ENCODE measurements around the gene SCNN1G. TPM values are rescaled to one million over a fixed set of nuclear protein-coding genes. Genes with fewer than 3 reads are reported as not detected.

SCNN1G gene, protein sequence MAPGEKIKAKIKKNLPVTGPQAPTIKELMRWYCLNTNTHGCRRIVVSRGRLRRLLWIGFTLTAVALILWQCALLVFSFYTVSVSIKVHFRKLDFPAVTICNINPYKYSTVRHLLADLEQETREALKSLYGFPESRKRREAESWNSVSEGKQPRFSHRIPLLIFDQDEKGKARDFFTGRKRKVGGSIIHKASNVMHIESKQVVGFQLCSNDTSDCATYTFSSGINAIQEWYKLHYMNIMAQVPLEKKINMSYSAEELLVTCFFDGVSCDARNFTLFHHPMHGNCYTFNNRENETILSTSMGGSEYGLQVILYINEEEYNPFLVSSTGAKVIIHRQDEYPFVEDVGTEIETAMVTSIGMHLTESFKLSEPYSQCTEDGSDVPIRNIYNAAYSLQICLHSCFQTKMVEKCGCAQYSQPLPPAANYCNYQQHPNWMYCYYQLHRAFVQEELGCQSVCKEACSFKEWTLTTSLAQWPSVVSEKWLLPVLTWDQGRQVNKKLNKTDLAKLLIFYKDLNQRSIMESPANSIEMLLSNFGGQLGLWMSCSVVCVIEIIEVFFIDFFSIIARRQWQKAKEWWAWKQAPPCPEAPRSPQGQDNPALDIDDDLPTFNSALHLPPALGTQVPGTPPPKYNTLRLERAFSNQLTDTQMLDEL
- total RNA-seq: not detected

DNA sequence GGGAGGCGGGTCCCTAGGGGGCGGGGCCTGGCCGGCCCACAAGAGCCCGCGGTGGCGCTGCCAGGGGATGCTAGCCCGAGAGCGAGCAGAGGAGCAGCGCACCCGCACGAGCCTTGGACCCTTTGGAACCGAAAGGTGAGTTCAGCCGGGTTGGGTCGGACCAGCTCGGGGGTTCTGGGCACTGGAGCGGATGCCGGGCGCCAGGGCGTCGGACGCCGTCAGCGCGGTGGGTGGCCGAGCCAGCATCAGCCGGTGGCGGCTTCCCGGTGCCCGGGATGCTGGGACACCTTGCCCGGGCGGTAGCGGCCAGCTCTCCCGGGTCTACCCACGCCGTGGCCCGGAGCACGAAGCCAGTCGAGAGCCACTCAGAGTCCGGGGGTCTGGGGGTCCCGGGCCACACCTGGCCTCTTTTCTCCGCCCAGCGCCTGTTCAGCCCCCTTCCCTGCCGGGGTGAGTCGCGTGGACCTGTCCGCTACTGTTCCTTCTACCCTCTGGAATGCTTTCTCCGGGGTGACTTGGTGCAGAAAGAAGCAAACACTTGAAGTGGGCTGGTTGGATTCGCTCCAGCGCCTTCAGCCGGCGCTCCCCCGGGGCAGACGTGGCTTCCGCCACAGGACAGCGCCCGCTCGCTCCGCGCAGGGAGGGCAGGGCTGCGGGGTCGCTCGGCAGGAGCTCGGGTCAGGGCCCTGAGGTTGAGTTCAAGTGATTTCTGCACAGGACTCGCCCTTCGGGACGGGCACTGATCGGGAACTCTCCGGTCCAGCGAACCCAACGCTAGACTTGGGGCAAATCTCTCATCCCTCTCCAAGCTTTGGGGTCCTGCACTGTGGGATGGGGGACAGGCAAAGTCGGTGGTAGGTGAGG is at the start of gene SCNN1G:
Gene SCNN1G (plus strand): TSS at position 67 of the 864 bp plus-strand sequence. CDS start 3,527 bp downstream, outside the sequence.
- H3K9me3 ChIP-seq (ENCODE audit: control insufficient read depth in 3 of 3, low read length in 3 of 3): no peaks in the 10 kb centered on the region
- peak within 1 kb of the TSS in 2 of 3 donors; percentile 56 to 58 for H3K4me3 ChIP-seq (ENCODE audit: low read length in 3 of 3)
- no peaks in the 10 kb centered on the region for H3K36me3 ChIP-seq (ENCODE audit: control insufficient read depth in 3 of 3, insufficient read depth in 3 of 3, low read length in 3 of 3)
- peak within 1 kb of the TSS in 1 of 3 donors; percentile 64 for H3K9ac ChIP-seq (ENCODE audit: low read depth in 1 of 3, low read length in 3 of 3)
- no peak within 1 kb of the TSS for H3K27ac ChIP-seq (ENCODE audit: low read depth, low read length)
- peaks cover 7 to 22% (median 12%) of the 10 kb centered on the region in 3 donors for H3K4me1 ChIP-seq (ENCODE audit: control insufficient read depth in 3 of 3, insufficient read depth in 3 of 3, low read length in 3 of 3)
- H3K27me3 ChIP-seq (ENCODE audit: control insufficient read depth in 3 of 3, insufficient read depth in 3 of 3, low read length in 3 of 3): peaks cover 31 to 45% (median 43%) of the 10 kb centered on the region in 3 donors

DNA sequence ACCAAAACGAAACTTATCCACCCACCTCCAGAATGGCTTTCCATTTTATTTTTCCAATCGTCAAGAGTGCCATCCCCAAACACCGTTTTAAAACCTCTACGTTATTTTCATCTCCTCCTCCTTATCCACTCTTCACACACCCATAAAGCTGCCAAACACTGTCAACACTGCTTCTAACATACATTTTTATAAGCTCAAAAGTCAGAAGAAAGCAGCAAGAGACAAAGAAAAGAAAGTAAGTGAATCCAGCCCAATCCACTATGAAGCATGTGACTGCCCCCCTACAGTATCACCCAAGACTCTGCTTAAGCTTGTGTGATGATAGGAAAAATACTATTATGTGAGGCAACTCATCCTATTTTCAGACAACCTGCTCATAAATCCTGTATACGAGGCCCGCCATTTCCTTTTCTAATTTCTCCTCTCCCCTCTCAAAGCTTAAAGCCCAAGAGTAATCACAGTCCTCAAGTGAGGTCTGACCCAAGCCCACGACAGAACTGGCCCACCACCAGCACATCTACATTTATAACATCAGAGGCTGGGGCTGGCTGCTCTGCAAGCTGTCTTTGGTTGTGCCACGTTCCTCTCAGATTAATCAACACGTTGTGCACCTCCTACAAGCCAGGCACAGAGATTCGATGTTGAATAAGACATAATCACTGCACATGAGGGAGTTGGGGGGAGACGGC is 49.6 kb upstream of the SCNN1G start:
- Histone ChIP-seq H3K36me3 (ENCODE audit: control insufficient read depth in 3 of 3, insufficient read depth in 3 of 3, low read length in 3 of 3) (no peaks in the 10 kb centered on the region), H3K27ac (ENCODE audit: low read depth, low read length) (peak overlapping the region; percentile 37), H3K4me1 (ENCODE audit: control insufficient read depth in 3 of 3, insufficient read depth in 3 of 3, low read length in 3 of 3) (peaks cover 15 to 27% (median 21%) of the 10 kb centered on the region in 3 donors), H3K9ac (ENCODE audit: low read depth in 1 of 3, low read length in 3 of 3) (peak overlapping the region; percentile 10 to 60 (median 52)), H3K27me3 (ENCODE audit: control insufficient read depth in 3 of 3, insufficient read depth in 3 of 3, low read length in 3 of 3) (no peaks in the 10 kb centered on the region), H3K9me3 (ENCODE audit: control insufficient read depth in 3 of 3, low read length in 3 of 3) (no peaks in the 10 kb centered on the region), H3K4me3 (ENCODE audit: low read length in 3 of 3) (peak overlapping the region; percentile 19 to 52 (median 30))

DNA sequence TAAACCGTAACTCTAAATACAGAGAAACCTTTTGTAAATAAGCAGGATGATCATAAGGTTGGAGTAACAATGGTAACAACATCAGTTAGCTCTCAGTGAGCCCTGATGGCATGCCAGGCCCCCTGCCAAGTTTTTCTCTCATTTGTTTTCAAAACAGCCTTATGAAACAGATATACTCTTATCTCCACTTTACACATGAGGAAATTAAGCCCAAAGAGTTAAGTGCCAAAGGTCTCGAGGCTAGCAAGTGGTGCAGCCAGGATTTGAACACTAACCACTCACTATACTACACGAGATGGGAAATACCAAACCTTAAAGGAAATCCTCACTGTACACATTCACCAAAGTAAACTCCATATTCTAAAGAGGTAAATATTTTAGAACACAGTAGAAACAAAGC is 48.3 kb upstream of the SCNN1G start:
- Histone ChIP-seq H3K4me3 (ENCODE audit: low read length in 3 of 3) (no peak overlapping the region), H3K4me1 (ENCODE audit: control insufficient read depth in 3 of 3, insufficient read depth in 3 of 3, low read length in 3 of 3) (peaks cover 15 to 27% (median 21%) of the 10 kb centered on the region in 3 donors), H3K27ac (ENCODE audit: low read depth, low read length) (no peak overlapping the region), H3K36me3 (ENCODE audit: control insufficient read depth in 3 of 3, insufficient read depth in 3 of 3, low read length in 3 of 3) (no peaks in the 10 kb centered on the region), H3K9me3 (ENCODE audit: control insufficient read depth in 3 of 3, low read length in 3 of 3) (peaks cover 0 to 3% (median 0%) of the 10 kb centered on the region in 3 donors), H3K9ac (ENCODE audit: low read depth in 1 of 3, low read length in 3 of 3) (no peak overlapping the region), H3K27me3 (ENCODE audit: control insufficient read depth in 3 of 3, insufficient read depth in 3 of 3, low read length in 3 of 3) (no peaks in the 10 kb centered on the region)

DNA sequence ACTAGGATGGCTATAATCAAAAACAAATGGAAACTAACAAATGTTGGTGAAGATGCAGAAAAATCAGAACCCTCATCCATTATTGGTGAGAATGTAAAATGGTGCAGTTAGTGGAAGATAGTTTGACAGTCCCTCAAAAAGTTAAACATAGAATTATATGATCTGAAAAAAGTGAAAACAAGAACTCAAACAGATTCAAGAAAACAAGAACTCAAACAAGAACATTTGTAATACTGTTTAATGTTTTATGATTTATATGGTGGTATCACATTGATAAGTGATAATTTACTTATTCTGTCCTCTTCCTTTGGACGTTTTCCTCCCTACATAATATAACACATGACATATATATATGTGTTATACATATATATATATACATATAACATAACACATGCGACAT is 45.3 kb upstream of the SCNN1G start:
- Histone ChIP-seq H3K27ac (ENCODE audit: low read depth, low read length) (no peak overlapping the region), H3K9ac (ENCODE audit: low read depth in 1 of 3, low read length in 3 of 3) (no peak overlapping the region), H3K4me3 (ENCODE audit: low read length in 3 of 3) (no peak overlapping the region), H3K9me3 (ENCODE audit: control insufficient read depth in 3 of 3, low read length in 3 of 3) (peaks cover 0 to 3% (median 0%) of the 10 kb centered on the region in 3 donors), H3K27me3 (ENCODE audit: control insufficient read depth in 3 of 3, insufficient read depth in 3 of 3, low read length in 3 of 3) (no peaks in the 10 kb centered on the region), H3K4me1 (ENCODE audit: control insufficient read depth in 3 of 3, insufficient read depth in 3 of 3, low read length in 3 of 3) (peaks cover 12 to 14% (median 14%) of the 10 kb centered on the region in 3 donors), H3K36me3 (ENCODE audit: control insufficient read depth in 3 of 3, insufficient read depth in 3 of 3, low read length in 3 of 3) (no peaks in the 10 kb centered on the region)

DNA sequence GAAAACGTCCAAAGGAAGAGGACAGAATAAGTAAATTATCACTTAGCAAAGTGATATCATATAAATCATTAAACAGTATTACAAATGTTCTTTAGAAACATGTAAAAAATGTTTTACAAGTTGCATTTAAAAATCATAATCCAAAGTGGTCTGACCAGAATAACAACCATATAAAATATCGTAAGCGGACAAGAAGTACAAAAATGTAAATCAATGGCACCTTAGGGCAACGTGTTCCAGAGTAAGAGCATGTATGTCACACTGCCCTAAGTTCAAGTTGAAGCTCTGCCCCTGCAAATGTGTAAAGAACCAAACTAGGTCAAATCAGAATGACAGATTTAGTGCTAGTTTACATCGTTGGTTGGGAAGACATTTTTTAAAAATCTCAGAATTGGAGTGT is 44.7 kb upstream of the SCNN1G start:
- Histone ChIP-seq H3K27me3 (ENCODE audit: control insufficient read depth in 3 of 3, insufficient read depth in 3 of 3, low read length in 3 of 3) (no peaks in the 10 kb centered on the region), H3K9ac (ENCODE audit: low read depth in 1 of 3, low read length in 3 of 3) (no peak overlapping the region), H3K4me1 (ENCODE audit: control insufficient read depth in 3 of 3, insufficient read depth in 3 of 3, low read length in 3 of 3) (peaks cover 12 to 17% (median 16%) of the 10 kb centered on the region in 3 donors), H3K9me3 (ENCODE audit: control insufficient read depth in 3 of 3, low read length in 3 of 3) (peaks cover 0 to 3% (median 0%) of the 10 kb centered on the region in 3 donors), H3K27ac (ENCODE audit: low read depth, low read length) (no peak overlapping the region), H3K36me3 (ENCODE audit: control insufficient read depth in 3 of 3, insufficient read depth in 3 of 3, low read length in 3 of 3) (no peaks in the 10 kb centered on the region), H3K4me3 (ENCODE audit: low read length in 3 of 3) (no peak overlapping the region)

DNA sequence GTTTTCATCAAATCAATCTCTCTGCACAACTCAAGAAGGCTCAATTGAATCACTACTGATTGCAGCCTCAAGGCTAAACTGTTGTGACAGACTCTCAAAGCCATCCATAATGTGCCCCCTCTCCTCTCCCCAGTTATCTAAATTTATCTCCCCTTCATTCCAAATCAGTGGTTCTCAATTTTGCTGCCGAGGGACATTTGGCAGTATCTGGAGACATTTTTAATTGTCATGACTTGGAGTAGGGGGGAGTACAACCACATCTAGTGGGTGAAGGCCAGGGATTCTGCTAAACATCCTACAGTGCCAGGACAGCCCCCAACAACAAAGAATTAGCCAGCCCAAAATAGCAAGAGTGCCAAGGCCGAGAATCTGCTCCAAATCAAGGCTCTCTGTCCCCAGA is 42.4 kb upstream of the SCNN1G start:
- Histone ChIP-seq H3K4me3 (ENCODE audit: low read length in 3 of 3) (no peak overlapping the region), H3K9ac (ENCODE audit: low read depth in 1 of 3, low read length in 3 of 3) (no peak overlapping the region), H3K9me3 (ENCODE audit: control insufficient read depth in 3 of 3, low read length in 3 of 3) (peaks cover 0 to 3% (median 0%) of the 10 kb centered on the region in 3 donors), H3K36me3 (ENCODE audit: control insufficient read depth in 3 of 3, insufficient read depth in 3 of 3, low read length in 3 of 3) (no peaks in the 10 kb centered on the region), H3K27ac (ENCODE audit: low read depth, low read length) (no peak overlapping the region), H3K4me1 (ENCODE audit: control insufficient read depth in 3 of 3, insufficient read depth in 3 of 3, low read length in 3 of 3) (peaks cover 6 to 15% (median 12%) of the 10 kb centered on the region in 3 donors), H3K27me3 (ENCODE audit: control insufficient read depth in 3 of 3, insufficient read depth in 3 of 3, low read length in 3 of 3) (no peaks in the 10 kb centered on the region)

DNA sequence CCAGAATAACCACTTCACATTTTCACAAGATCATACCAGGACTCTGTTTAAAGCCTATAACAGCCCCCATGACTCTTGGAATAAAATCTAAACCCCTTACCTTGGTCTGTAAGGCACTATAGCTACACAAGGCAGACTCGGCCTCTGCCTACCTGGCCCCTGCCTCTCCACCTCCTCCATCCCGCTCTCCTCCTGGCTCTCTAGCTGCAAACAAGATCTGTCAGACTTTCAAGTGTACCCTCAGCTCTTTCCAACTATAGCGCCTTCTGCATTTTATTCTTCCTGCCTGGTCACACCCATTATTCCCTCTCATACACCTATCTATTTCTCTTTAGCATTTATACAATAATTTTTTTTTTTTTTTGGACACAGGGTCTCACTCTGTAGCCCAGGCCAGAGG is 41.5 kb upstream of the SCNN1G start:
- no peaks in the 10 kb centered on the region for H3K27me3 ChIP-seq (ENCODE audit: control insufficient read depth in 3 of 3, insufficient read depth in 3 of 3, low read length in 3 of 3)
- no peak overlapping the region for H3K27ac ChIP-seq (ENCODE audit: low read depth, low read length)
- H3K36me3 ChIP-seq (ENCODE audit: control insufficient read depth in 3 of 3, insufficient read depth in 3 of 3, low read length in 3 of 3): no peaks in the 10 kb centered on the region
- peaks cover 14 to 22% (median 22%) of the 10 kb centered on the region in 3 donors for H3K4me1 ChIP-seq (ENCODE audit: control insufficient read depth in 3 of 3, insufficient read depth in 3 of 3, low read length in 3 of 3)
- H3K4me3 ChIP-seq (ENCODE audit: low read length in 3 of 3): no peak overlapping the region
- H3K9me3 ChIP-seq (ENCODE audit: control insufficient read depth in 3 of 3, low read length in 3 of 3): peaks cover 0 to 3% (median 0%) of the 10 kb centered on the region in 3 donors
- no peak overlapping the region for H3K9ac ChIP-seq (ENCODE audit: low read depth in 1 of 3, low read length in 3 of 3)

DNA sequence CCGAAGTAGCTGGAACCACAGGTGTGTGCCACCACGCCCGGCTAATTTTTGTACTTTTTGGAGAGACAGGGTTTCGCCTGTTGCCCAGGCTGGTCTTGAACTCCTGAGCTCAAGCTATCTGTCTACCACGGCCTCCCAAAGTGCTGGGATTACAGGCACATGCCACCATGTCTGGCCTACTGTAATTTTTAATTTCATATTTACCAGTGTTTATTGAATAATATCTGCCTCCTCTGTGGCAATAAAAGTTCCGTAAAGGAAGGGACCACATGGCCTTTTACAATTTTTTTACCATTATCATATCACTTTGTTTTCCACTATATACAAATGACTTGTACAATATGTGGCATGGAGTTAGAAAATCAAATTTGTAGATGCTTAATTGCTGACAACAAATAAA is 41.0 kb upstream of the SCNN1G start:
- no peaks in the 10 kb centered on the region for H3K36me3 ChIP-seq (ENCODE audit: control insufficient read depth in 3 of 3, insufficient read depth in 3 of 3, low read length in 3 of 3)
- peaks cover 15 to 22% (median 22%) of the 10 kb centered on the region in 3 donors for H3K4me1 ChIP-seq (ENCODE audit: control insufficient read depth in 3 of 3, insufficient read depth in 3 of 3, low read length in 3 of 3)
- no peak overlapping the region for H3K27ac ChIP-seq (ENCODE audit: low read depth, low read length)
- H3K9ac ChIP-seq (ENCODE audit: low read depth in 1 of 3, low read length in 3 of 3): no peak overlapping the region
- no peak overlapping the region for H3K4me3 ChIP-seq (ENCODE audit: low read length in 3 of 3)
- peaks cover 0 to 3% (median 0%) of the 10 kb centered on the region in 3 donors for H3K9me3 ChIP-seq (ENCODE audit: control insufficient read depth in 3 of 3, low read length in 3 of 3)
- H3K27me3 ChIP-seq (ENCODE audit: control insufficient read depth in 3 of 3, insufficient read depth in 3 of 3, low read length in 3 of 3): no peaks in the 10 kb centered on the region
